Measurements from ENCODE around the gene UBR3. TPM values are rescaled to one million over a fixed set of nuclear protein-coding genes. Genes with fewer than 3 reads are reported as not detected.
"Not testable (repeated sequence)": the region's sequence is repeated elsewhere in the genome, so short reads cannot be mapped to it uniquely, and the experiment has no call there.

Gene UBR3
- total RNA-seq, 1 experiment from 2014 or later: 21.9 TPM

- no peak overlapping the region for H3K27ac ChIP-seq
- no peaks in the 10 kb centered on the region for H3K27me3 ChIP-seq (ENCODE audit: insufficient read depth, low read depth)
- intact Hi-C loops (cut with micrococcal nuclease; ENCODE audit: unreplicated experiment): no loop called here
Observed at GRCh38 chr2:169849710-169850109, 22.5 kb downstream of the UBR3 start.

GRCh38 chr2:169853041-169853668 lies 25.9 kb downstream of the UBR3 start:
- Histone ChIP-seq H3K4me2 (no peak overlapping the region), H3K4me1 (replicated peaks; ENCODE audit: insufficient read depth) (no peaks in the 10 kb centered on the region), H4K20me1 (ENCODE audit: insufficient read depth) (no peaks in the 10 kb centered on the region), H3K9me3 (ENCODE audit: insufficient read depth, low read depth) (no peaks in the 10 kb centered on the region), H3K27me3 (ENCODE audit: insufficient read depth, low read depth) (no peaks in the 10 kb centered on the region), H3K27ac (no peak overlapping the region), H3K79me2 (ENCODE audit: low read depth) (no peaks in the 10 kb centered on the region), H3F3A (ENCODE audit: insufficient read depth, low read depth) (no peaks in the 10 kb centered on the region), H3K9me2 (ENCODE audit: insufficient read depth) (no peaks in the 10 kb centered on the region), H2AFZ (no peak overlapping the region), H3K4me3 (no peak overlapping the region), H3K36me3 (ENCODE audit: low read depth) (no peaks in the 10 kb centered on the region)
- POLR2A ChIA-PET (ENCODE audit: unreplicated experiment): no interaction called here
- no TSS peak for BruUV-seq (replicated peaks)
- intact Hi-C loops (cut with micrococcal nuclease; ENCODE audit: unreplicated experiment): no loop called here
- no peak for DNase-seq
- TF ChIP-seq CTCF (conservative IDR thresholded peaks at IDR 0.05): no peak
- TF ChIP-seq EZH2 (IDR thresholded peaks at IDR 0.05; ENCODE audit: low read depth): no peak
- CTCF ChIA-PET: no interaction called here

More at GRCh38 chr2:169849710-169850109, 22.5 kb downstream of the UBR3 start:
- Histone ChIP-seq H2AFZ (no peak overlapping the region), H3K36me3 (ENCODE audit: low read depth) (no peaks in the 10 kb centered on the region), H3K9me2 (ENCODE audit: insufficient read depth) (no peaks in the 10 kb centered on the region), H3K79me2 (ENCODE audit: low read depth) (peaks cover 12% of the 10 kb centered on the region; the same call in 1 of the 2 replicates), H4K20me1 (ENCODE audit: insufficient read depth) (no peaks in the 10 kb centered on the region), H3K9me3 (ENCODE audit: insufficient read depth, low read depth) (no peaks in the 10 kb centered on the region), H3K4me2 (no peak overlapping the region), H3K4me1 (replicated peaks; ENCODE audit: insufficient read depth) (no peaks in the 10 kb centered on the region), H3F3A (ENCODE audit: insufficient read depth, low read depth) (no peaks in the 10 kb centered on the region), H3K4me3 (no peak overlapping the region)
- no peak for DNase-seq
- TF ChIP-seq CTCF (conservative IDR thresholded peaks at IDR 0.05) (no peak), EZH2 (IDR thresholded peaks at IDR 0.05; ENCODE audit: low read depth) (no peak)
- no TSS peak for BruUV-seq (replicated peaks)
- POLR2A ChIA-PET (ENCODE audit: unreplicated experiment): no interaction called here
- CTCF ChIA-PET: no interaction called here

GRCh38 chr2:169855281-169856258 lies 28.3 kb downstream of the UBR3 start:
- H3K4me3 ChIP-seq; H3K9me2 ChIP-seq (ENCODE audit: insufficient read depth); H3K79me2 ChIP-seq (ENCODE audit: low read depth); H3F3A ChIP-seq (ENCODE audit: insufficient read depth, low read depth); H3K4me1 ChIP-seq (replicated peaks; ENCODE audit: insufficient read depth); H4K20me1 ChIP-seq (ENCODE audit: insufficient read depth); BruUV-seq (replicated peaks); H2AFZ ChIP-seq; CTCF ChIA-PET; intact Hi-C loops (cut with micrococcal nuclease; ENCODE audit: unreplicated experiment); POLR2A ChIA-PET (ENCODE audit: unreplicated experiment); H3K27ac ChIP-seq; DNase-seq; H3K4me2 ChIP-seq; H3K9me3 ChIP-seq (ENCODE audit: insufficient read depth, low read depth); H3K36me3 ChIP-seq (ENCODE audit: low read depth); H3K27me3 ChIP-seq (ENCODE audit: insufficient read depth, low read depth): not testable (repeated sequence)
